Activated T-cell treated with anti-CD3 and anti-CD28 coated beads, Interleukin-2, amount 50 U/mL, for 1 hour (primary cell): ENCODE results near the gene RASGRF1.

ENCODE experiments used
- DNase-seq: peaks from one replicate; pipeline ENCODE4 v3.0.0-alpha.2; 2020

RASGRF1 gene

DNA sequence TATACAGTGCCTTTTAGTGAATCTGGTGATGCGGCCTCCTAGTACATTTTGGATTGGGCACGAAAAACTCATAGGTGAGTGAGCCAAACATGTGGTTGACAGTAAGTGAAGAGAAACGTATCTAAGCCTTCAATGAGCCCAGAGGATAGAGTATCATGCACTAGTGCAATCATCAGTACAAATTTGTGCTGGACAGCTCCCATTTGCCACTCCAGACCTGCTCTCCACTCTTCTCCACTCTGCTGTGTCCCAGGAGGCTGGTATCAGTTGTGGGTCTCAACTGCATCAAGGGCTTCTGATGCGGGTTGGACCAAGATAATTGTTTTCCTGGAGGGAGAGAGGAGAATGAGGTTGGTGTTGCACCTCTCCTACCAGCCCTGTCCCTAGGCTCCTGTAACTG lies 9.1 kb upstream of the RASGRF1 start:
- DNase-seq, result no peak

- no peak for DNase-seq
Observed at GRCh38 chr15:79094611-79095021, 4.0 kb upstream of the RASGRF1 start.

DNA sequence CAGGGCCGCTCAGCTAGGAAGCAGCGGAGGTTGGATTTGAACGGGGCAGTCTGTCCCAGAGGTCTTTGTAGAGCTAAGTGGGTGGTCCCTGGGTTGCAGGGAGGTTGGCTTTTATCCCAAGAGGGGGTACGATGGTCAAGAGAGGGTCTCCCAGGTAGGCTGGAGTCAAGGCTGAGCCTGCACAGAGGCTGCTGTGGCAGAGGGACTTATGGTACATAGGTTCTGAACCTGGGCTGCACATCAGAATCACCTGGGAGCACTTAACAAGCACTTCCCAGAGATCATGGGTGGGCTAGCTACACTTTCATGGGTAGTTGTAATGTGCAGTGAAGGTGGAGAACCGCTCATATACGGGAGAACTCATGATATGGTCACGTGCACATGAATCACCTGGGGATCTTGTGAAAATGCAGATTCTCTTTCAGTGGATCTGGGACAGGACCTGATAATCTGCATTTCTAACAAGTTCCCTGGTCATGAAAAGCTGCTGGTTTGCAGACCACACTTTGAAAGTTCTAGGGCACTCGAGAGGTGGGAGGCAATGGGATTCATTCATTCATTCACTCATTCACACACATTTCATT lies 2.9 kb upstream of the RASGRF1 start:
- DNase-seq, result no peak

GRCh38 chr15:79092382-79092781 lies 1.8 kb upstream of the RASGRF1 start:
- DNase-seq, result no peak

DNA sequence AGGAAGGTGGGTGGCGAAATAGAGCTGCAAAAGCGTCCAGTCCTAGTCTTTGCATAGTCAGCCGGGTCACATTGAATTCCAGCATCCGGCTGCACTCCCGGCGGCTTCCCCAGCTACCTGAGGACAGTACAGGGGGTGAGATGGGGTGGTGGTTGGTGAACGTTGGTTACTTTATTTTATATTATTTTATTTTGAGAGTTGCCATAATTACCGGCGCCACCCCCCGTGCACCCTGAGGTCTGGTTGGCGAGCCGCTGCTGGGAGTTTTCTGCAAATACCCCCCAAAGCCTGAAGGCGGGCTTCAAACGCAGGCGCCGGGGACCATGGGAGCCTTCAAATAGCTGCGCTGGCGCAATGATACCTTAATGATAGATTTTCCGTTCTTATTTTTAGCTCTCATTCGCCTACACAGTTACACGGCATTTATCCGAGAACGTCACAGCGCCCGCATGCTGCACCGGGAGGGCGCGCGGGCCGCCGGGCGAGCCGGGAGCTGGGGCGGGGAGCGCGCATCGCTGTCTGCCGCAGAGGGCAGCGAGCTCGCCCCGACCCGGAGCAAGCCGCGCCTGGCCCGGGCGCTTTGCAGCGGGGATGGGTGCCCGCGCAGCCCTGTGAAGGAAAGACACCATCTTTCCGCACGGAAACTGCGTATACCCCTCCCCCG lies 756 bp upstream of the RASGRF1 start:
- no peak for DNase-seq

DNA sequence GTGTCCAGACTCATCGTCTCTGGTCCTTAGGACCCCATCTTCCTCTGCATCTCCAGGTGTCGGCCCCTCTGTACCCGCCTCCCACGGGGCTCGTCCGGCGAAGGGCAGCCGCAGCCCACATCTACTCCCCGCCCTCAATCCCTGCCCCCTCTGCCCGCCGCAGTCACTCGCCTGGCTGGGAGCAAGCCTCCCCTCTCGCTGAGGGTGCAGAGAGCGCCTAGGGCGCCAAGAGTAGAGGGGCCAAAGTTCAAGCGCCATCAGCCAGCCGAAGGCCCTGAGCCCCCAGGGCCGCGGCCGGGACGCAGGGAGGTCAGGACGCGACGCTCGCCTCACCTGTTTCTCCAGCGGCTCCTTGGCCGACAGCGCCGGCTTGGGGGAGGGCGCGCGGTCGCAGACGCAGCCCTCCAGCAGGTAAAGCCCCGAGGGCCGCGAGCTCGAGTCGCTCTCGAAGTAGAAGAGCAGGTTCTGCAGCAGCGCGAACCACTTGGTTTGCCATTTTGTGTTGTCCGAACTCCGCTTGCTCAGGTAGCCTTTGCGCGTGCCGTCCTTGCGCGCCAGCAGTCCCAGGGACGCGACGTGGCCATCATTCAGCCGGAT lies 592 bp downstream of the RASGRF1 start:
- DNase-seq, result no peak

GRCh38 chr15:79089331-79089889 lies 1.2 kb downstream of the RASGRF1 start:
- DNase-seq, result no peak

DNA sequence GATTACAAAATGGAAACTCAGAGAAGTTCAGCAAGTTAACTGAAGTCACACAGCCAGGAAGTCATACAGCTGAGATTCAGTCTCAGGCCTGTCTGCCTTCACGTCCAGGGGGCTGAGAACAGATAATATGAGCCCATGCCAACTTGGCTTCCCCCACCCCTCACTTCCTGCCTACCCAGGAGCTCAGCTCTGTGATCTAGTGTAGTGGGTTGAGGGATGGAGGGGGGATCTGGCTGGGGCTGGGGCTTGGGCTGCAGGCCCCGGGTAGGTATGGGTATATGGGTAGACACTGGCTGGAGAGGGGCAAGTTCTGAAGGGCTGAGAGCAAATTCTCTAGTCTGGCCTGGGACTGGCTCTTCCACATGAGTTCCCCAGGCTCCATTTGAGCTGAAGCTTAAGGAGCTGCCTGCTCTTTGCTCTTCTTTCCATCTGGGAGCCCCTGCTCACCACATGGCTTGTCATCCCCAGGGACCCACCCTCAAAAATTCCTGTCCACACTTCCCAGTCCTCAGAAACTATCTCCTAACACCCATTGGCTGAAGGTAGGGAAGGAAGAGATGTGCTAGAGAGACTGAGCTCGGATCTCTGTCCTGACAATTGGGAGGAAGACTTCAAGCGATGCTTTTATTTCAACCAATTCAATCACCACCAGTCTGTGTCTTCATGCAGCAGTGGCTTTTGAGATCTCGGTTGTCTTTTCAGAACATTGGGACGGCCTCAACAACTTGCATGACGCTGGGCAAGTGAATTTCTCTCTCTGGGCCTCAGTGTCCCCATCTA lies 2.0 kb downstream of the RASGRF1 start:
- no peak for DNase-seq

GRCh38 chr15:79086814-79087213 lies 3.8 kb downstream of the RASGRF1 start:
- DNase-seq, result no peak

- no peak for DNase-seq
Observed at GRCh38 chr15:79084308-79084968, 6.1 kb downstream of the RASGRF1 start.

DNA sequence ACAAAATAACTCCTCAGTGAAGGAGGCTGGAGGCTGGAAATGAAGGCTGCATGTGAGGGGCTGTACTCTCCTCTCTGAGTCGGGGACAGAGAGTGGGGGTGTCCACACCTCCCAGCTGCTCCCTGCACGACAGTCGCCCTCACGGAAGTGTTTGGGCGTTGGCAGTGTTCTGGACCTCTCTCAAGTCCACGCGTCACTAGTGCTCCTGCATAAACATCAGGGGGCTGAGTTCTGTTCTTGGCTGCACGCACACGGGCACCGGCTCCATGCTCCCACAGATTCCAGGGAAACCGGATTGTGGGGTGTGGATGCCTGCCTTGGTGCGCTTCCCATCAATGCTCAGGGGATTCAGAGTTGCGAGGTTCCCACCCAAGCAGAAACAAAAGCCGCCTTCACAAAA lies 7.4 kb downstream of the RASGRF1 start:
- DNase-seq, result no peak

DNA sequence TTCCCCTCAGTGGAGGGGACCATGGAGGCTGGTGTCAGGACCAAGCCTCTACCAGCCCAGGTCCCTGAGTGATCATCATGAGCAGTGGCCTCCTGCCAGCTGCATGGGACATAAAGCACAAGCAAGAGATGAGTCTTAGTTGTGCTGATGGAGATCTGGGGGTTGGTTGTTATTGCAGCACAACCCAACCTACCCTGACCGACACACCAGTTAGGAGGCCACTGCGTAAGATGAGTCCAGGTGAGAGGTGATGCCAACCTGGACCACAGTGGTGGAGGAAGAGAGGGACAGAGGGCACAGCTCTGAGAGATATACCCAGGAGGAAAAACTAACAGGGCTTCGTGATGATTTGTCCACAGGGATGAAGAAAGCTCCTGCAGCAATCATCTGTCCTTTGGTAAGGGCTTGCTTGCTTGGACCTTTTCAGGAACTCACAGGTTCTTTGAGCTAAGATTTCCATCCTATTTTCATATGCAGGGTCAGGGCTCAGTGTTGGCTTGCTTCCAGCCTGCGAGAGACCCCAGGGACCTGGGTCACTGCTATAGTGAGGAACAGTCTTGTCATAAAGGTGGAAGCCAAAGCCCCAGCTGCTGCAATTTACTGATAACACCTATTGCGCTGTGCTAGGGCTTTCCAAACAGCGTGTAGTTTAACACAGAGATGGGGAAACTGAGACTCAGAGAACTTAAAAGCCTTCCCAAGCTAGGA lies 8.1 kb downstream of the RASGRF1 start:
- DNase-seq, result no peak

DNA sequence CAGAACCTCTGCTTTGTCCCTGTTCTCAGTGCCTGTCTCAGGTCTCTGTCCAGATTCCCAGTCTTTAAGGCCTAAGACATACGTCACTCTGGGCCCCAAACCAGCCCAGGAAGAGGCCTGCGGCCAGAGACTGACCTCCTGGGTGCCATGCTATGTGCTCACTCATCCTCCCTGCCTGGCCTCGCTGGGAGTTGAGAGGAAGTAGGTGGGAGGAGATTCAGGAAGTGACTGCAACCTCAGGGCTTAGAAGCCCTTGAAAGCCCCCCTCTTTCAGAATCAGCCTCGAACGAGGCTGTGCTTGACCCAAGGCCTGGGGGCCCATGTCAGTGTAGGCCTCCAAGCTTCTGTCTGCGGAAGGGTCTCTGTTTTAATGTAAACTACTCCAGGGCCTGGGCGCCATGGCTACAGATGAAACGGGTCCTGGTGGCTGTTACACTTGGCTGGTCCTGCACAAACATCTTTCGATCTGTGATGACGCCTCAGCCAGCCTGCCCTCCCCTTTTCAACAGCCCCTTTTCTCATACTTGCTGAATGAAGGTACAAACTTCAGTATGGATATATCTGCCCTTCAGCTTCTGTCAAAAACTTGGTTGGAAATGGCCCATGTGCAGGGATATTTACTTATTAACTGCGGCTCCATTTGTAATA lies 11.7 kb downstream of the RASGRF1 start:
- no peak for DNase-seq

DNA sequence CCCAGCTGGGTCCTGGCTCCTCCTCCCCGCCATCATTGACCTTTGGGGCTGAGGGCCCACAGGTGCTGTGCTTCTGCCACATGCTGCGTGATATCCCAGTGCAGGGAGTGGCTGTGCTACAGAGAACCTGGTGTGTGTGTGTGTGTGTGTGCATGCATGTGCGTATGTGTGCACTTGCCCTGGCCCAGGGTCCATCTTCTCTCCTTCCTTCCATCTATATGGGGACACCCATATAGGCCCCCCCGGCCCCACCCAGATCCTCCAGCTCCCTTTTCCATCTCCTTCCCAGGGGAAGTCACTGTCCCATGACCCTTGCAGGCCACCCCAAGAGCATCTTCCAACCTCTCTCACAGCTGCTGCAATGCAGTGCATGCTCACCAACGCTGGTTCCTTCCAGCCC lies 12.6 kb downstream of the RASGRF1 start:
- no peak for DNase-seq

DNA sequence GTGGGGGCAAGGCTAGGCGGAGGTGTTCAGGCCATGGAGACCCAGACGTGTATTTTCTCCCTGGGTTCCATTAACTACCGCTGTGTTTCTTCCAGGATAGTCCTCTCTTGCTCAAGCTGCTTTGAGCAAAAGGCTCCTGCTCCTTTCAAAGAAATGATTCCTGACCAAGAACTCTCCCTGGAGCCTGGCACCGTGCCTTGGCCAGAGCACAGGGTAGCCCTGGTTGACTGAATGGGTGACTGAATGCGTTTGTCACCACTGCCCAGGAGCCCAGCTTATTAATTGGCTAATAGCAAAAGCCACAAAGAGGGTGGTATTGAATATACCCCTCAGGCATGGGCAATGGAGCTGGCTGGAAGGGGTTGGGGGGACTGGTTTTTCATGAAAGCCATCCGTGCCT lies 13.9 kb downstream of the RASGRF1 start:
- no peak for DNase-seq

DNA sequence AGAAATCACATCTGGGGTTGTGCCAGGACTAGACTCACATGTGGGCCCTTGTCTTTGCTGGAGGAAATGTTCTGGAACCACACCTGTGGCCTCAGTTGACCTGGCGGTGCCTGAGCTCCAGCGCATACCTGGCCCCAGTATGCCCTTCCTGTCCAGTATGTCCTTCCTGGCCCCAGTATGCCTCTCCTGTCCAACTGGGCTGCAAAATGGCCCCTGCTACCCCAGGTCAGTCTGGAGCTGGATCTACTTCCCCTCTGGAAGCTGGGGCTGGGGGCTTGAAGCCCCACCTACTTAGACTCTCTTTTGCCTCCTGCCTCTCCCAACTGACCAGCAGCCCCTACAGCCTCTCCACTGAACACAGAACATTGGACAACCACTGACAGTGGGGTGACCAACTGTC lies 15.3 kb downstream of the RASGRF1 start:
- no peak for DNase-seq

GRCh38 chr15:79073336-79073735 lies 17.2 kb downstream of the RASGRF1 start:
- DNase-seq, result no peak

DNA sequence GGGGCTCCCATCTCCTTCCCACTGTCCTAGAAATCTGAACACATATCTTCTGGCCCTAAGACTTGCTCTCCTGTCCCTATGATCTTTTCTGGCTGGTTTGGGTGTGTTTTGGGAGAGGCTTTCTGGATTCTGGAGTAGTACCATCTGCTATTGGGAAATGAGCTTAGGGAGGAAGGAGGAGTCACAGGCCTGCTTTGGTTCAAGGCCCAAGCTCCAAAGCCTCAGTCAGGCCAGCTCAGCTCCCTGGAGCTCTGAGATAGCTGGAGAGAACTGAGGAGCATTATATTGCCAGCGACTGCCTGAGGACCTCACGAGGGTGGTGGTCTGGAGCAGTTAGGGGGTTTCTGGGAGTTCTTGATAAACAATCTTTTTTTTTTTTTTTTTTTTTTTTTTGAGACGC lies 18.7 kb downstream of the RASGRF1 start:
- DNase-seq, result no peak

GRCh38 chr15:79068790-79069189 lies 21.8 kb downstream of the RASGRF1 start:
- no peak for DNase-seq

DNA sequence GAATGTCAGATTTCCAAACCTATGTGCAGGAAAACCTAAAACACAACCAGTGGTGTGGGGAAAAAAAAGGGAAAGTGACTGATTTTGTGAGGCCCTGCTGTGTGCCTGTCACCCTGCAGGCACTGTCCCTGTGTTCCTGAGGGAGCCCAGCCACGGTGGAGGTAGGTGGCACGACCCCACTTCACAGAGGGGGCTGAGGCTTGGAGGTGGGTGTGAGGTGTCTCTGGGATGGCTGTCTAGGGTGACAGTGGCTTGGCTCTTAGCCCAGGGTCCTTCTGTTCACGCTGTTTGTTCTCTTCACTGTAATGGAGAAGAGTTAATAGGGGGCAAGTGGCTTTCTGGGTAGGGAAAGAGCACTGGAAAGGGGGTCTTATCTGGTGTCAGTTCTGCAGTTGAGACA lies 22.6 kb downstream of the RASGRF1 start:
- DNase-seq, result no peak

GRCh38 chr15:79067072-79067833 lies 23.3 kb downstream of the RASGRF1 start:
- no peak for DNase-seq
